HepG2 (cell line): ENCODE results near the gene PTPN2.
"Not testable (repeated sequence)": the region's sequence is repeated elsewhere in the genome, so short reads cannot be mapped to it uniquely, and the experiment has no call there.

ENCODE experiments used
- CBX2 ChIP-seq, 2 experiments: fragments of 200-600 bp in 1 of 2; sonication (generic); formaldehyde crosslinking in 1 of 2; IDR thresholded peaks; 2 replicates each; pipeline versions ENCODE4 v1.7.0 to v1.8.1; 2018 to 2022; ENCODE audit warnings: low read depth in 2 of 2, low read length in 1 of 2, mild to moderate bottlenecking in 1 of 2, missing genetic modification reagents in 1 of 2
- FOXJ3 ChIP-seq: sonication (generic); formaldehyde crosslinking; IDR thresholded peaks from 2 replicates; pipeline ENCODE4 v1.4.0; 2020; ENCODE audit warnings: missing genetic modification reagents, mild to moderate bottlenecking, borderline replicate concordance
- FOXP1 ChIP-seq, 2 experiments: fragments of 450-650 bp in 1 of 2; IDR thresholded peaks; 2 replicates each; pipeline ENCODE4 v1.6.1; 2017 to 2018; ENCODE audit warnings: antibody characterized with exemption in 1 of 2
- TOPORS ChIP-seq: sonication (generic); formaldehyde crosslinking; IDR thresholded peaks from 2 replicates; pipeline ENCODE4 v1.8.0; 2023; ENCODE audit warnings: mild to moderate bottlenecking, missing genetic modification reagents
- TP53 ChIP-seq: sonication (generic); formaldehyde crosslinking; conservative IDR thresholded peaks from 2 replicates; pipeline ENCODE4 v1.4.0; 2020; ENCODE audit warnings: missing genetic modification reagents
- ZMYM2 ChIP-seq: sonication (generic); formaldehyde crosslinking; IDR thresholded peaks from 2 replicates; pipeline ENCODE4 v1.8.0; 2022; ENCODE audit warnings: mild to moderate bottlenecking, missing genetic modification reagents
- ZNF12 ChIP-seq: sonication (generic); formaldehyde crosslinking; IDR thresholded peaks from 2 replicates; pipeline ENCODE4 v1.5.0; 2020; ENCODE audit warnings: missing genetic modification reagents
- ZNF883 ChIP-seq: sonication (generic); formaldehyde crosslinking; IDR thresholded peaks from 2 replicates; pipeline ENCODE4 v1.5.1; 2020; ENCODE audit warnings: mild to moderate bottlenecking, missing genetic modification reagents; ENCODE audit errors: not compliant biosample characterization
- TF ChIP-seq, protein P1 (sequence below): IDR thresholded peaks from 2 replicates; pipeline ENCODE4 v1.6.1; 2016; ENCODE audit warnings: low read depth, borderline replicate concordance
- TF ChIP-seq, protein P2 (sequence below), 2 experiments: IDR thresholded peaks; 2 replicates each; pipeline ENCODE4 v1.6.1; 2011 to 2012; ENCODE audit warnings: low read length in 2 of 2, borderline replicate concordance in 1 of 2, low read depth in 1 of 2, mild to moderate bottlenecking in 1 of 2, moderate library complexity in 1 of 2
- TF ChIP-seq, protein P3 (sequence below): sonication (generic); formaldehyde crosslinking; IDR thresholded peaks from 2 replicates; pipeline ENCODE4 v1.8.1; 2023; ENCODE audit warnings: mild to moderate bottlenecking, inconsistent platforms, moderate library complexity, missing genetic modification reagents, borderline replicate concordance
- TF ChIP-seq, protein P4 (sequence below): sonication (generic); formaldehyde crosslinking; IDR thresholded peaks from 2 replicates; pipeline ENCODE4 v1.5.0; 2020; ENCODE audit warnings: mild to moderate bottlenecking, missing genetic modification reagents, moderate library complexity

DNA sequence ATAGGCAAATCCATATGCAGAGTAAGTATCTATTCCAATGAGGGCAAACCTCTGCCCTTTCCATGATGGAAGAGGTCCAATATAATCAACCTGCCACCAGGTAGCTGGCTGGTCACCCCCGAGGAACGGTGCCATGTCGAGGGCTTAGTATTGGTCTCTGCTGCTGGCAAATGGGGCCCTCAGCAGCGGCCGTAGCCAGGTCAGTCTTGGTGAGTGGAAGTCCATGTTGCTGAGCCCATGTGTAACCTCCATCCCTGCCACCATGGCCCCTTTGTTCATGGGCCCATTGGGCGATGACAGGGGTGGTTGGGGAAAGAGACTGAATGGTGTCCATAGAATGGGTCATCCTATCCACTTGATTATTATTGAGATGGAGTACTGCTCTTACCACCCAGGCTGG lies 128.4 kb downstream of the PTPN2 start:
- not testable (repeated sequence) for TF ChIP-seq ZNF12 (CRISPR knock-in tag); FOXJ3 (CRISPR knock-in tag); FOXP1 (IDR thresholded peaks at IDR 0.05); FOXP1 (CRISPR knock-in tag; IDR thresholded peaks at IDR 0.05); TP53 (CRISPR knock-in tag); ZMYM2 (CRISPR knock-in tag); CBX2 (IDR thresholded peaks at IDR 0.05; ENCODE audit: low read depth, low read length); CBX2 (CRISPR knock-in tag; IDR thresholded peaks at IDR 0.05; ENCODE audit: low read depth); TOPORS (CRISPR knock-in tag); ZNF883 (CRISPR knock-in tag)
- TF ChIP-seq, protein P1, sequence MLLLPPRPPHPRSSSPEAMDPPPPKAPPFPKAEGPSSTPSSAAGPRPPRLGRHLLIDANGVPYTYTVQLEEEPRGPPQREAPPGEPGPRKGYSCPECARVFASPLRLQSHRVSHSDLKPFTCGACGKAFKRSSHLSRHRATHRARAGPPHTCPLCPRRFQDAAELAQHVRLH (CRISPR knock-in tag): not testable (repeated sequence)
- TF ChIP-seq, protein P2, sequence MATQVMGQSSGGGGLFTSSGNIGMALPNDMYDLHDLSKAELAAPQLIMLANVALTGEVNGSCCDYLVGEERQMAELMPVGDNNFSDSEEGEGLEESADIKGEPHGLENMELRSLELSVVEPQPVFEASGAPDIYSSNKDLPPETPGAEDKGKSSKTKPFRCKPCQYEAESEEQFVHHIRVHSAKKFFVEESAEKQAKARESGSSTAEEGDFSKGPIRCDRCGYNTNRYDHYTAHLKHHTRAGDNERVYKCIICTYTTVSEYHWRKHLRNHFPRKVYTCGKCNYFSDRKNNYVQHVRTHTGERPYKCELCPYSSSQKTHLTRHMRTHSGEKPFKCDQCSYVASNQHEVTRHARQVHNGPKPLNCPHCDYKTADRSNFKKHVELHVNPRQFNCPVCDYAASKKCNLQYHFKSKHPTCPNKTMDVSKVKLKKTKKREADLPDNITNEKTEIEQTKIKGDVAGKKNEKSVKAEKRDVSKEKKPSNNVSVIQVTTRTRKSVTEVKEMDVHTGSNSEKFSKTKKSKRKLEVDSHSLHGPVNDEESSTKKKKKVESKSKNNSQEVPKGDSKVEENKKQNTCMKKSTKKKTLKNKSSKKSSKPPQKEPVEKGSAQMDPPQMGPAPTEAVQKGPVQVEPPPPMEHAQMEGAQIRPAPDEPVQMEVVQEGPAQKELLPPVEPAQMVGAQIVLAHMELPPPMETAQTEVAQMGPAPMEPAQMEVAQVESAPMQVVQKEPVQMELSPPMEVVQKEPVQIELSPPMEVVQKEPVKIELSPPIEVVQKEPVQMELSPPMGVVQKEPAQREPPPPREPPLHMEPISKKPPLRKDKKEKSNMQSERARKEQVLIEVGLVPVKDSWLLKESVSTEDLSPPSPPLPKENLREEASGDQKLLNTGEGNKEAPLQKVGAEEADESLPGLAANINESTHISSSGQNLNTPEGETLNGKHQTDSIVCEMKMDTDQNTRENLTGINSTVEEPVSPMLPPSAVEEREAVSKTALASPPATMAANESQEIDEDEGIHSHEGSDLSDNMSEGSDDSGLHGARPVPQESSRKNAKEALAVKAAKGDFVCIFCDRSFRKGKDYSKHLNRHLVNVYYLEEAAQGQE (IDR thresholded peaks at IDR 0.05; ENCODE audit: borderline replicate concordance in 1 of 2, low read depth in 1 of 2, low read length in 2 of 2): not testable (repeated sequence)
- TF ChIP-seq, protein P3, sequence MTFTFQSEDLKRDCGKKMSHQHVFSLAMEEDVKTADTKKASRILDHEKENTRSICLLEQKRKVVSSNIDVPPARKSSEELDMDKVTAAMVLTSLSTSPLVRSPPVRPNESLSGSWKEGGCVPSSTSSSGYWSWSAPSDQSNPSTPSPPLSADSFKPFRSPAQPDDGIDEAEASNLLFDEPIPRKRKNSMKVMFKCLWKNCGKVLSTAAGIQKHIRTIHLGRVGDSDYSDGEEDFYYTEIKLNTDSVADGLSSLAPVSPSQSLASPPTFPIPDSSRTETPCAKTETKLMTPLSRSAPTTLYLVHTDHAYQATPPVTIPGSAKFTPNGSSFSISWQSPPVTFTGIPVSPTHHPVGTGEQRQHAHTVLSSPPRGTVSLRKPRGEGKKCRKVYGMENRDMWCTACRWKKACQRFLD (CRISPR knock-in tag): not testable (repeated sequence)
- TF ChIP-seq, protein P4, sequence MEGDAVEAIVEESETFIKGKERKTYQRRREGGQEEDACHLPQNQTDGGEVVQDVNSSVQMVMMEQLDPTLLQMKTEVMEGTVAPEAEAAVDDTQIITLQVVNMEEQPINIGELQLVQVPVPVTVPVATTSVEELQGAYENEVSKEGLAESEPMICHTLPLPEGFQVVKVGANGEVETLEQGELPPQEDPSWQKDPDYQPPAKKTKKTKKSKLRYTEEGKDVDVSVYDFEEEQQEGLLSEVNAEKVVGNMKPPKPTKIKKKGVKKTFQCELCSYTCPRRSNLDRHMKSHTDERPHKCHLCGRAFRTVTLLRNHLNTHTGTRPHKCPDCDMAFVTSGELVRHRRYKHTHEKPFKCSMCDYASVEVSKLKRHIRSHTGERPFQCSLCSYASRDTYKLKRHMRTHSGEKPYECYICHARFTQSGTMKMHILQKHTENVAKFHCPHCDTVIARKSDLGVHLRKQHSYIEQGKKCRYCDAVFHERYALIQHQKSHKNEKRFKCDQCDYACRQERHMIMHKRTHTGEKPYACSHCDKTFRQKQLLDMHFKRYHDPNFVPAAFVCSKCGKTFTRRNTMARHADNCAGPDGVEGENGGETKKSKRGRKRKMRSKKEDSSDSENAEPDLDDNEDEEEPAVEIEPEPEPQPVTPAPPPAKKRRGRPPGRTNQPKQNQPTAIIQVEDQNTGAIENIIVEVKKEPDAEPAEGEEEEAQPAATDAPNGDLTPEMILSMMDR (CRISPR knock-in tag): not testable (repeated sequence)
